Endodermal cell (in vitro differentiated cells): ENCODE data around the gene PRDM5. TPM values are rescaled to one million over a fixed set of nuclear protein-coding genes. Genes with fewer than 3 reads are reported as not detected.
A peak's percentile ranks its signal among the peaks of the same experiment; 100 is the strongest.

ENCODE experiments used
- DNase-seq: peaks from one replicate; pipeline ENCODE4 v3.0.0-alpha.2; 2017
- H3K27ac ChIP-seq: 2 replicates; pipeline ENCODE4 v1.5.1; 2013; ENCODE audit warnings: mild to moderate bottlenecking, low read depth, low read length, moderate library complexity
- H3K27me3 ChIP-seq: 2 replicates; pipeline ENCODE4 v1.6.1; 2013; ENCODE audit warnings: mild to moderate bottlenecking, low read length, moderate library complexity; ENCODE audit not compliant: insufficient read depth, control insufficient read depth, poor library complexity, severe bottlenecking
- H3K36me3 ChIP-seq: 2 replicates; pipeline ENCODE4 v1.7.0; 2013; ENCODE audit warnings: mild to moderate bottlenecking, low read length, moderate library complexity; ENCODE audit not compliant: control insufficient read depth, insufficient read depth
- H3K4me1 ChIP-seq: one replicate; pipeline ENCODE4 v1.7.0; 2013; ENCODE audit warnings: low read length; ENCODE audit not compliant: control insufficient read depth, insufficient read depth
- H3K4me3 ChIP-seq: 2 replicates; pipeline ENCODE4 v1.5.1; 2013; ENCODE audit warnings: mild to moderate bottlenecking, low read length, moderate library complexity
- H3K9ac ChIP-seq: 2 replicates; pipeline ENCODE4 v1.6.1; 2013; ENCODE audit warnings: mild to moderate bottlenecking, low read length, moderate library complexity; ENCODE audit not compliant: poor library complexity, severe bottlenecking; ENCODE audit errors: extremely low read depth
- H3K9me3 ChIP-seq: 2 replicates; pipeline ENCODE4 v1.6.1; 2013; ENCODE audit warnings: mild to moderate bottlenecking, low read length, moderate library complexity; ENCODE audit not compliant: control insufficient read depth
- H3K27ac Mint-ChIP-seq: 2 replicates; pipeline ENCODE4 v1.8.0; 2020; ENCODE audit warnings: mixed read lengths
- H3K27me3 Mint-ChIP-seq: 2 replicates; pipeline ENCODE4 v1.8.0; 2021; ENCODE audit warnings: mild to moderate bottlenecking, mixed read lengths; ENCODE audit not compliant: insufficient read depth
- H3K36me3 Mint-ChIP-seq: 2 replicates; pipeline ENCODE4 v1.8.0; 2020; ENCODE audit warnings: low read depth, mixed read lengths
- H3K4me1 Mint-ChIP-seq: 2 replicates; pipeline ENCODE4 v1.8.0; 2020; ENCODE audit warnings: mixed read lengths
- H3K4me3 Mint-ChIP-seq: 2 replicates; pipeline ENCODE4 v1.8.0; 2020; ENCODE audit warnings: mild to moderate bottlenecking, moderate library complexity, mixed read lengths
- H3K9me3 Mint-ChIP-seq: 2 replicates; pipeline ENCODE4 v1.8.0; 2020; ENCODE audit warnings: mild to moderate bottlenecking, mixed read lengths
- WGBS, 2 experiments: methylation state at CpG; one replicate each; pipeline versions ENCODE4 v1.1.5 to v1.1.7; 2013; ENCODE audit warnings: missing lambda C conversion rate in 2 of 2, mixed read lengths in 1 of 2; ENCODE audit not compliant: insufficient coverage in 1 of 2, insufficient read length in 1 of 2; 5-methylcytosine and 5-hydroxymethylcytosine counted together
- total RNA-seq, 2 donors: library from RNA; stranded (reverse); fragmentation: NEBNext Ultra II Directional in 1 of 2; extraction: Animal tissue kit (Norgen Biotek cat#: 25700) in 1 of 2; gene quantifications; 2 replicates in 1 of 2; 3 replicates in 1 of 2; pipeline ENCODE4 v1.2.1, GENCODE V29; 2021
- TF ChIP-seq, protein P1 (sequence below): fragments of 200-600 bp; sonication (generic); conservative IDR thresholded peaks from 2 replicates; pipeline ENCODE4 v1.5.0; 2021; ENCODE audit warnings: antibody characterized with exemption, mild to moderate bottlenecking

Gene PRDM5
- total RNA-seq, 2 donors from 2014 or later = 18.3 to 19.1 TPM

DNA sequence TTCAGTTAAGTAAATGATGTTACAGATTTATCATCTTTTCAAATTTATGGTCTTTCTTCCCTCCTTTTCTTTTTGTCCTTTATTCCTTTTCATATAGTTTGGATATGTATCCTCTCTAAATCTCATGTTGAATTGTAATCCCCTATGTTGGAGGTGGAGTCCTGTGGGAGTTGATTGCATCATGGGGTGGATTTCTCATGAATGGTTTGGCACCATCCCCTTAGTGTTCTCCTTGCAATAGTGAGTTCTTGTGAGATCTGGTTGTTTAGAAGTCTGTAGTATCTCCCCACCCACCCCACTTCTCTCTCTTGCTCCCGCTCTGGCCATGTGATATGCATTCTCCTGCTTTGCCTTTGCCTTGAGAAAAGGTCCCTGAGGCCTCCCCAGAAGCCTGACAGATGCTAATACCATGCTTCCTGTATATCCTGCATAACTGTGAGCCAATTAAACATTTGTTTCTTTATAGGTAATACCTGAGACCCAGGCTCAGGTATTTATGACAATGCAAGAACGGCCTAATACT, 236.7 kb downstream of the PRDM5 start:
- Mint-ChIP-seq H3K36me3 (no peaks in the 10 kb centered on the region), H3K27ac (no peak overlapping the region), H3K4me1 (no peaks in the 10 kb centered on the region), H3K27me3 (no peaks in the 10 kb centered on the region), H3K9me3 (peaks cover under 1% of the 10 kb centered on the region), H3K4me3 (no peak overlapping the region)
- peak; percentile 53 for DNase-seq
- TF ChIP-seq, protein P1, sequence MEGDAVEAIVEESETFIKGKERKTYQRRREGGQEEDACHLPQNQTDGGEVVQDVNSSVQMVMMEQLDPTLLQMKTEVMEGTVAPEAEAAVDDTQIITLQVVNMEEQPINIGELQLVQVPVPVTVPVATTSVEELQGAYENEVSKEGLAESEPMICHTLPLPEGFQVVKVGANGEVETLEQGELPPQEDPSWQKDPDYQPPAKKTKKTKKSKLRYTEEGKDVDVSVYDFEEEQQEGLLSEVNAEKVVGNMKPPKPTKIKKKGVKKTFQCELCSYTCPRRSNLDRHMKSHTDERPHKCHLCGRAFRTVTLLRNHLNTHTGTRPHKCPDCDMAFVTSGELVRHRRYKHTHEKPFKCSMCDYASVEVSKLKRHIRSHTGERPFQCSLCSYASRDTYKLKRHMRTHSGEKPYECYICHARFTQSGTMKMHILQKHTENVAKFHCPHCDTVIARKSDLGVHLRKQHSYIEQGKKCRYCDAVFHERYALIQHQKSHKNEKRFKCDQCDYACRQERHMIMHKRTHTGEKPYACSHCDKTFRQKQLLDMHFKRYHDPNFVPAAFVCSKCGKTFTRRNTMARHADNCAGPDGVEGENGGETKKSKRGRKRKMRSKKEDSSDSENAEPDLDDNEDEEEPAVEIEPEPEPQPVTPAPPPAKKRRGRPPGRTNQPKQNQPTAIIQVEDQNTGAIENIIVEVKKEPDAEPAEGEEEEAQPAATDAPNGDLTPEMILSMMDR = no peak
- H3K27me3 ChIP-seq = no peaks in the 10 kb centered on the region
- H3K4me1 ChIP-seq = no peaks in the 10 kb centered on the region
- 90% methylated on average over 1 of the region's 2 CpGs; no CpG with 5 or more reads in 1 of the 2 experiments for WGBS, 2 experiments
- H3K9me3 ChIP-seq = no peaks in the 10 kb centered on the region
- H3K36me3 ChIP-seq = no peaks in the 10 kb centered on the region
- H3K27ac ChIP-seq = no peak overlapping the region
- no peak overlapping the region for H3K9ac ChIP-seq
- H3K4me3 ChIP-seq = no peak overlapping the region

DNA sequence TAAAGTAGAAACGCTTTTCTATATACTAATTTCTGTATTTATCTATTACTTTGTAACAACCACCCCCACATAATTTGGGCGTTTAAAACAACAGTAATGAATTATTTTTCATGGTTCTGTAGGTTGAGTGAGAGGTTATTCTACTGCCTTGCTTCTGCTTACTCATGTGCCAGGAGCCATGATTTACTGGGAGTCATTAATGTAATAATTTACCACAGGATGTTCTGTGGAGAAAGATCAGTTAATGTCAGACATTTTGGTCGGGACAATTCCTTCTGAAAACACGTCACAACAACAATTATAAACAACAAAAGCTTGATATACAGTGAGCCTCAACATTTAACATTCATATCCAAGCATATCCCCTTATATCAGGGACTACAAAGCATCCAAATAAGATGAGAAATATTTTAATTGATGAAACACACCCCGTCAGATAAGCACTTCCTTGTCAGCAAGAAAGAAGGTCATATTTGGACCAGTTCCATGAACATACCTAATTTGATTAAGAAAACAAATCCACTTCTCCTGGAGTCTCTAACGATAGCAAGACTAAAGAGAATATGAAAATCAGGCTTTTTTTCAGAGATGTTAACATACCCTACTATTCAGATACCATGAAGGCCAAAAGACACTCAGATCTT, 238.5 kb downstream of the PRDM5 start:
- no peak overlapping the region for H3K4me3 ChIP-seq
- 82 to 91% methylated on average over 1 to 5 of the region's 6 CpGs for WGBS, 2 experiments
- H3K9ac ChIP-seq = no peak overlapping the region
- TF ChIP-seq, protein P1 = no peak
- Mint-ChIP-seq H3K36me3 (no peaks in the 10 kb centered on the region), H3K4me1 (peaks cover 2% of the 10 kb centered on the region), H3K9me3 (peaks cover 2% of the 10 kb centered on the region), H3K4me3 (no peak overlapping the region), H3K27me3 (no peaks in the 10 kb centered on the region), H3K27ac (no peak overlapping the region)
- no peak overlapping the region for H3K27ac ChIP-seq
- no peaks in the 10 kb centered on the region for H3K4me1 ChIP-seq
- no peaks in the 10 kb centered on the region for H3K27me3 ChIP-seq
- no peaks in the 10 kb centered on the region for H3K9me3 ChIP-seq
- no peak for DNase-seq
- no peaks in the 10 kb centered on the region for H3K36me3 ChIP-seq

DNA sequence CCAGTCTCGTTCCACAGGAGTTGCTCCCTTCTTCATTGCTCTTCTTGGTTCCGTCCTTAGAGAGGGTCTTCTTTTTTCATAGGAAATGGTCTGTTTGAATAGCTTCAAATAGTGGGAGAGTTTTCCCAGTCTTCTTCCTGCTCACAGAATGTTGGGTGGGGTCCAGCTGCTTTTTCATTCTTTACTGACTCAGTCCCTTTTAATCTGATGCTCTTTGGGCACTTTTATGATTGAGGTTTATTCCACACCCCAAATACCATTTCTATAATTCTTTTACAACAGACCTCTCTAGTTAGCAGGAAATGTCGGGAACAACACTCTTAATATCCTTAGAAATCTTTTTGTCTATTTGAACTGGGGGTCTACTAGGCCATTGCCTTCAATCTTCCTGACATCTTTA, 239.5 kb downstream of the PRDM5 start:
- no peak overlapping the region for H3K4me3 ChIP-seq
- H3K27ac Mint-ChIP-seq = no peak overlapping the region
- no peaks in the 10 kb centered on the region for H3K36me3 ChIP-seq
- H3K9me3 ChIP-seq = no peaks in the 10 kb centered on the region
- WGBS, 2 experiments = 87 to 88% methylated on average over 1 to 3 of the region's 3 CpGs
- peaks cover 2% of the 10 kb centered on the region for H3K9me3 Mint-ChIP-seq
- no peaks in the 10 kb centered on the region for H3K27me3 Mint-ChIP-seq
- no peaks in the 10 kb centered on the region for H3K27me3 ChIP-seq
- no peak overlapping the region for H3K27ac ChIP-seq
- no peaks in the 10 kb centered on the region for H3K4me1 ChIP-seq
- DNase-seq = no peak
- no peaks in the 10 kb centered on the region for H3K36me3 Mint-ChIP-seq
- H3K9ac ChIP-seq = no peak overlapping the region
- TF ChIP-seq, protein P1 = no peak
- no peak overlapping the region for H3K4me3 Mint-ChIP-seq
- H3K4me1 Mint-ChIP-seq = peaks cover 6% of the 10 kb centered on the region
